ENCODE data around the gene INO80D. TPM values are rescaled to one million over a fixed set of nuclear protein-coding genes. Genes with fewer than 3 reads are reported as not detected.

INO80D gene
- total RNA-seq, 1 experiment from 2014 or later: 14.4 TPM

- no peak for DNase-seq (ENCODE audit: low read depth, low spot score)
- Histone ChIP-seq H3K4me1 (ENCODE audit: control insufficient read depth in 1 of 2, insufficient read depth in 2 of 2, low read length in 2 of 2) (0 out of 4 replicates have a peak, but pooled peaks cover 0 to 5% of the 10 kb centered on the region in 2 experiments), H3K9me3 (ENCODE audit: control insufficient read depth in 1 of 2, insufficient read depth in 1 of 2, low read depth in 1 of 2, low read length in 2 of 2) (no peaks in the 10 kb centered on the region), H3K27ac (ENCODE audit: low read depth, low read length) (no peak overlapping the region), H3K4me3 (replicated peaks in 1 of 2; ENCODE audit: low read depth in 1 of 2, low read length in 2 of 2) (no peak overlapping the region), H3K36me3 (ENCODE audit: control insufficient read depth in 1 of 2, insufficient read depth in 2 of 2, low read length in 2 of 2) (no peaks in the 10 kb centered on the region), H3K4me2 (ENCODE audit: low read length) (no peak overlapping the region), H3K9me2 (ENCODE audit: insufficient read depth) (no peaks in the 10 kb centered on the region), H2AFZ (ENCODE audit: low read depth, low read length, poor library complexity, severe bottlenecking) (no peak overlapping the region), H3K27me3 (ENCODE audit: insufficient read depth, low read length) (no peaks in the 10 kb centered on the region), H3K79me2 (ENCODE audit: insufficient read depth, low read length) (peaks cover 66% of the 10 kb centered on the region), H3K9ac (ENCODE audit: low read length) (no peak overlapping the region), H4K20me1 (ENCODE audit: insufficient read depth) (no peaks in the 10 kb centered on the region)
- TF ChIP-seq YY1 (IDR thresholded peaks at IDR 0.05; ENCODE audit: extremely low read depth, insufficient replicate concordance, low read depth, low read length) (no peak), ATF3 (IDR thresholded peaks at IDR 0.05) (no peak), SIN3A (IDR thresholded peaks at IDR 0.05; ENCODE audit: low read depth) (no peak), CEBPB (IDR thresholded peaks at IDR 0.05; ENCODE audit: low read depth) (no peak), EGR1 (IDR thresholded peaks at IDR 0.05; ENCODE audit: low read depth) (no peak), CBX3 (IDR thresholded peaks at IDR 0.05; ENCODE audit: low read depth) (no peak), TCF7L2 (IDR thresholded peaks at IDR 0.05; ENCODE audit: borderline replicate concordance, extremely low read depth, insufficient read depth, insufficient read length) (no peak), ELF1 (IDR thresholded peaks at IDR 0.05; ENCODE audit: borderline replicate concordance, low read depth) (no peak), ZFX (IDR thresholded peaks at IDR 0.05) (no peak), POLR2A (IDR thresholded peaks at IDR 0.05; ENCODE audit: borderline replicate concordance, extremely low read depth, insufficient read depth, insufficient read length) (no peak), REST (IDR thresholded peaks at IDR 0.05; ENCODE audit: low read depth) (no peak), JUND (IDR thresholded peaks at IDR 0.05) (no peak), MAX (IDR thresholded peaks at IDR 0.05) (no peak), EZH2 (IDR thresholded peaks at IDR 0.05) (no peak), RAD21 (IDR thresholded peaks at IDR 0.05; ENCODE audit: low read depth) (no peak)
- no peak for ATAC-seq
- BruUV-seq (replicated peaks): no TSS peak
- intact Hi-C loops (cut with micrococcal nuclease): no loop called here
- ChIA-PET CTCF (no interaction called here), POLR2A (no interaction called here), RAD21 (ENCODE audit: low non-redundant PET in 1 of 2, low total read pairs in 2 of 2, uncharacterized antibody in 2 of 2, unreplicated experiment in 2 of 2) (no interaction called here)
Measured at GRCh38 chr2:206080927-206081326, 5.0 kb downstream of the INO80D start.

All from HCT116 (cell line).